HG02870 (cell line): ENCODE measurements around the gene SLC25A24.
"Not testable (repeated sequence)": the region's sequence is repeated elsewhere in the genome, so short reads cannot be mapped to it uniquely, and the experiment has no call there.

ENCODE experiments used
- ATAC-seq: cut with Tn5 transposase; IDR thresholded peaks from one replicate; pipeline ENCODE4 v1.9.1; 2021; ENCODE audit warnings: mild to moderate bottlenecking, moderate library complexity; ENCODE audit not compliant: unreplicated experiment

The SLC25A24 gene

GRCh38 chr1:108199201-108199691 lies 897 bp downstream of the SLC25A24 start:
- ATAC-seq, result no peak

- no peak for ATAC-seq
Observed at GRCh38 chr1:108194051-108194450, 6.1 kb downstream of the SLC25A24 start.

GRCh38 chr1:108193333-108193732 lies 6.8 kb downstream of the SLC25A24 start:
- no peak for ATAC-seq

- ATAC-seq, result no peak
Observed at GRCh38 chr1:108192581-108192980, 7.6 kb downstream of the SLC25A24 start.

GRCh38 chr1:108190686-108191416 lies 9.3 kb downstream of the SLC25A24 start:
- ATAC-seq, result no peak

GRCh38 chr1:108190001-108190634 lies 10.0 kb downstream of the SLC25A24 start:
- no peak for ATAC-seq

- ATAC-seq, result no peak
Observed at GRCh38 chr1:108188801-108189200, 11.3 kb downstream of the SLC25A24 start.

GRCh38 chr1:108182959-108183700 lies 17.0 kb downstream of the SLC25A24 start:
- no peak for ATAC-seq

- ATAC-seq, result no peak
Observed at GRCh38 chr1:108179018-108179417, 21.1 kb downstream of the SLC25A24 start.

GRCh38 chr1:108162409-108162808 lies 37.7 kb downstream of the SLC25A24 start:
- not testable (repeated sequence) for ATAC-seq

- ATAC-seq, result not testable (repeated sequence)
Observed at GRCh38 chr1:108159951-108160350, 40.2 kb downstream of the SLC25A24 start.

- no peak for ATAC-seq
Observed at GRCh38 chr1:108158893-108159453, 41.2 kb downstream of the SLC25A24 start.

- ATAC-seq, result no peak
Observed at GRCh38 chr1:108154314-108154713, 45.8 kb downstream of the SLC25A24 start.

GRCh38 chr1:108152782-108153222 lies 47.3 kb downstream of the SLC25A24 start:
- no peak for ATAC-seq

- ATAC-seq, result no peak
Observed at GRCh38 chr1:108151548-108151947, 48.6 kb downstream of the SLC25A24 start.

GRCh38 chr1:108149796-108150467 lies 50.2 kb downstream of the SLC25A24 start:
- ATAC-seq, result no peak

- not testable (repeated sequence) for ATAC-seq
Observed at GRCh38 chr1:108144569-108144968, 55.6 kb downstream of the SLC25A24 start.

- no peak for ATAC-seq
Observed at GRCh38 chr1:108142773-108143394, 57.3 kb downstream of the SLC25A24 start.

GRCh38 chr1:108142258-108142657 lies 57.9 kb downstream of the SLC25A24 start:
- no peak for ATAC-seq

- ATAC-seq, result no peak
Observed at GRCh38 chr1:108141621-108142020, 58.5 kb downstream of the SLC25A24 start.
